GM18867 (cell line): ENCODE measurements around the gene SNAPC4.

Source experiments
- ATAC-seq: cut with Tn5 transposase; IDR thresholded peaks from one replicate; pipeline ENCODE4 v1.9.1; 2021; ENCODE audit warnings: mild to moderate bottlenecking, moderate library complexity; ENCODE audit not compliant: unreplicated experiment

Gene SNAPC4

DNA sequence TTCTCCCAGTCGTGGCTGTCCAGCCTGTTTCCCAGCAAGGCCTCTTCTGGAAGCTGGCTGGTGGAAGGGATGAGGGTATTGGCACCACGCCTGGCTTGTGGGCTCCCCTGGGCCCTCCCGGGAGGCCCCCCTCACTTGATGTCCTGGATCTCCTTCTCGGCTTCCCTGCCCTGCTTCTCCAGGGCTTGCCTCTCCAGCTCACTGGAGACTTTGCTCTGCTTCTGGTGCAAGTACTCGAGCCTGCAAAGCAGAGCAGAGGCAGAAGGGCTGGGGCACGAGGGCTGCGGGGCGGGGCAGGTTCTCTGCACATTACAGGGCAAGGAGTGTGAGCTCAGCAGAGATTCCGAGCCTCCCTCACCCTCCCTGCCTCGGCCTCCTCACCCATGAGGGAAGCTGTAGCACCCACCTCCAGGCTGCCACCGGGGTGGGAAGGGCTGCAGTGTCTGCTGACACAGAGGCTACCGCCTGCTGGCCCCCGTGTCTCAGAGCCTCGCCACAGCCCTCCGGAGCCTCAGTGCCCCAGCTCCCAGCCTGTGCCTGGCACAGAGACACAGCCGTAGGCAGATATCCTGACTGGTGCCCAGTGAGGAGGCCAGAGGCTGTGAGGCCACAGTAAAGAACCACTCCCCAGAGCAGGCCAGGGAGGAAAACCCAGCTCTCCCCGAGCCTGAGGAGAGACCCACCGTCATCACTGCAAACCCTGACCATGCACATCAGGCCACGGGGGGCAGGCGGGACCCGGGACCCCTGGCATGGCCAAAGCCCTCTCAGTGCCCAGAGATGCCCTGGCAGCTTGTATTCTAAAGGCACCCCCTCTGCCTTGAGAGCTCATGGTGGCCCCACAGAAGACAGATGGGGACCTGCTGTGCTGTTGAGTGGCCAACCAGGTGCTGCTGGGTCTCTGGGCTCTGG lies 7.2 kb downstream of the SNAPC4 start:
- ATAC-seq, result no peak

DNA sequence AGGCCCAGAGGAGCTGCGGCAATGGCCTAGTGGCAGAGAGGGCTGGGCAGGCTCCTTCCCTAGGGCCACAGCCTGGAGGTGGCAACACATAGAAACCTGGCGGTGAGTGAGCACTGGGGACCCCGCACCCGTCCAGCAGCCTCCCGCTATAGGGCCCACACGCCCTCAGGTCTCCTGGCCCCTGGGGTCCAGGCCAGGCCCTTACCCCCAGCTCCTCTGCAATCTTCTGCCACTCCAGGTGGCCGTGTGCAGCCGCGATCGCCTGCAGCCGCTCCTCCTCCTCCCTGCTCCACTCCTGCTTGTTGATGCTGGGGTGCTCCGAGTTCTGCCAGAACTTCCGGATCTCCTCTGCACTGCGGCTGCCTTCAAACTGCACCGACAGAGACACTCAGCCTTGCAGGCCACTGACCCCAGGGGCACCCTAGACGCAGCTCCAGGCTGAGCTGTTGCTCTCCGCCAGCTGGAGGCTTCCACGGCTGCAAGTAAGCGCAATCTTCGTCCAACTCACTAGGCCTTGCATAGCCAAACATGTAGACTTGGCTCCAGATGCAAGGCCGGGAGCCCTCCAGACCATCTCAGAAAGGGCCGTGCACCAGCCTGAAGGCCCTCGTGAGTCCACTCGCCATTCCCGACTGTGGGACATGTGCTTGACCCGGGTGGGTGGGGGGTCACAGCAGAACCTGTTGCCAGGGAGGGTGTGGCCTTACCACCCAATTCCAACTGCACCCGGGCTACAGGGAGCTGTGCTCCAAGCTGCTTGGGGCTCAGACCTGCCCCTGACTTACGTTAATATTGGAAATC lies 8.0 kb downstream of the SNAPC4 start:
- ATAC-seq, result no peak

DNA sequence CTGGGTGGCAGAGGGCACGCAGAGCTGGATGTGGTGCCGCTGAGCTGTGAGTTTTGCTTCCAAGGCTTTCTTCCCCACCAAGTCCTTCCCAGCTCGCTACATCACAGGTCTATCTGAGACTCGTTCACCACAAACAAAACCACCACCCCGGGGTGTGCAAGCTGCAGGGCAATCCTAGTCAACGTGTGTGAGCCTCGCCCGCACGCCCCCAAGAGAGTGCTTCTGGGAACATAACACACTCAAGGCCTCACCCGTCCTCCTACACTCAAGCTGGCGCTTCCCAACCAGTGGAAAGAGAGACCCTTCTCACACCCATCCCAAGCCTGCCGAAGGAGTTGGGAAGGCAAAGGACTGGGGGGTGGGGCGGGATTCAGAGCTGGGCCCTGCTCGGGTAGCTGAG lies 10.6 kb downstream of the SNAPC4 start:
- ATAC-seq, result no peak

DNA sequence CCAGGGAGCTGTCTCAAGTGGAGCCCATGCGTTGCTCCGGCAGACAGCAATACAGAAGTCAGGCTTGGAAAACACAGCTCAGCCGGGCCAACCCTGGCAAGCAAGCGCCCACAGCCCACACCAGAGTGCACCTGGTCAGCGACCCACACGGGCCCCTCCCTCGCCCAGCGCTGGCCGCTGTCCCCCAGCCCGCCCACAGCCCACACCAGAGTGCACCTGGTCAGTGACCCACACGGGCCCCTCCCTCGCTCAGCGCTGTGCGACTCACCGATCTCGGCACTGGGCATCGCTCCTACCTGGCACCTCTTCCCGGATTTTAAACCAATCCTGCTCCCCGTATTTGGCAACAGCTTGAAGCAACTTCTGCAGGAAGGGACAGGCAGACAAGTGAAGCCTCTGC lies 12.8 kb downstream of the SNAPC4 start:
- ATAC-seq, result no peak

DNA sequence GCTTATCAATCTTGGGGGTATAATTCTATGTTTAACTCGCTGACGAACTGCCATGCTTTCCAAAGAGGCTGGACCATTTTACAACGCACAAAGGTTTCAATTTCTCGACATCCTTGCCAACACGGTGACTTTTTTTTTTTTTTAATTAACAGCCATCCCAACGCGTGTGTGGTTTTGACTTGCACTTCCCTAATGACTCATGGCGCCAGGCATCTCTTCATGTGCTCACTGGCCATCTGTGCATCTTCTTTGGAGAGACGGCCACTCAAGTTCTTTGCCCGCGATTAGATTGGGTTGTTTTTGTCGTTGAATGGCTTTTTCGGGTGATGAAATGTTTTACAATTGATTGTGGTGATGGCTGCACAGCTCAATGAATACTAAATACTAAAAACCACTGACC lies 14.0 kb downstream of the SNAPC4 start:
- ATAC-seq, result no peak

DNA sequence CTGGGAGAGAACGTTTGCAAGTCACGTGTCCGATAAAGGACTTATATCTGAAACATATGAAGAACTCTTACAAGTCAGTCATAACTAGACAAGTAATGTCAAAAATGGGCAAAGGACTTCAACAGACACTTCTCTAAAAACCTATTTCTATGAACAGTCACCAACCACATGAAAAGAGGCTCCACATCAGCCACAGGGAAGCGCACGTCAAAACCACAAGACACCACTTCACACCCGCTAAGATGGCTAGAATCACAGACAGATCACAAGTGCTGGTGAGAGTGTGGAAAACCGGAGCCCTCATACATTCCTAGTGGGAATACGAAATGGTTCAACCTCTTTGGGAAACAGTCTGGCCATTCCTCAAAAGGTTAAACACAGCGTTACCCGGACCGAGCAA lies 15.0 kb downstream of the SNAPC4 start:
- no peak for ATAC-seq

DNA sequence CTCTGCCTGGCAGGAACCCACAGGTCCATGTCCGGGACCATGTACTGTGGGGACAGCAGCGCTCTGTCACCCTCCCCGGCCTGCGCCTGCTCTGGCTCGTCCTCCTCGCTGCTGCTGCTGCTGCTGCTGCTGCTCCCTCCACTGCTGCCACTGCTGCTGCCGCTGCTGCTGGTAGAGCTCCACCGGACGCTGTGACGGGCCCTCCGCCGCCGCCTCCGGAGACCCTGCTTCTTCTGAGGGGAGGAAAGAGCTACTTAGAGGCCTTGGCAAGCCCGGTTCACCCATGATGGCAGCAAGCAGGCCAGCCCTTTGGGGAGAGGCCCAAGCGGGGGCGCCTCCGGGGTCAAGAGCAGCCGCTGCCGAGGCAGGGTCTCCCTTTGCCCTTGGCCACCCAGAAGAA lies 16.5 kb downstream of the SNAPC4 start:
- no peak for ATAC-seq

DNA sequence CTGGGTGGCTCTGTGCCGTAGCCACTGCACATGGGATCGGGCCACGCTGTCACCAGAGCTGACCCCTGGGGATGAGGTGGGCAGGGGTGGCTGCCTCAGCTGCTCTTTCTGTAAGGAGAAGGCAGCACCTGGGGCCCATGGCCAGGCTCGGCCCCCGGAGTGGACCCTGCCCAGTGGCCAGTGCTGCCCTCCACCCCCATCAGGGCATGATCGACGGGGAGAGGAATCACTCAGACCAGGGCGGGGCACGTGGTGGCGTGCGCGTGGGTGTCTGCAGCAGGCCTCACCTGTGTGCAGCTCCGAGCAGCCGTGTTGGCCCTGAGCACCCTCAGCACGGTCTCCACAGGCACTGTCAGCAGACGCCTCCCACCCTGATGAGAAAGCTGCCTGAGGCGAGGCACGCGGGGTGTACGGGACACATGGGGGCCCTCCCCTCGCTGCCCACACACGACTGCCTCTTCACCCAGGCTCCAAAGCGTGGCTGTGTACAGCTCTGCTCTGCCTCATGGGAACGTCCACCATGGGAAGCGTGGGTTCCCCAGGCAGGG lies 17.9 kb downstream of the SNAPC4 start:
- no peak for ATAC-seq

DNA sequence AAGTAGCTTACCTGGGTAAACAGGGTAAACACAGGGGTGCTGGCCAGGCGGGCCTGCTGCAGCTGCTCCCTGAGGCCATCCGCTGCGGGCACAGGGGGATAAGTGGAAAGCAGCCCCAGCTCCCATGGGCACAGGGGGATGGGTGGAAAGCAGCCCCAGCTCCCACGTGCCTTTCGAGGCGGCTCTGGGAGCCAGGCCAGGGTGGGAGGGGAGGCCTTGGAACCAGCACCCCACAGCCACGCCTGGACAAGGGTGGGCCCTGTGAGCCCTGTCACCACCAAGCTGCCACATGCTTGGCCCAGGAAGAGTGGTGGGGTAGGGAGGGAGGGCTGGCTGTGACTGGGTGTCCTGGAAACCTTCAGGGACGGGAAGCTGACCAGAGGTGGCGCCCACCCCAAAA lies 18.7 kb downstream of the SNAPC4 start:
- no peak for ATAC-seq

DNA sequence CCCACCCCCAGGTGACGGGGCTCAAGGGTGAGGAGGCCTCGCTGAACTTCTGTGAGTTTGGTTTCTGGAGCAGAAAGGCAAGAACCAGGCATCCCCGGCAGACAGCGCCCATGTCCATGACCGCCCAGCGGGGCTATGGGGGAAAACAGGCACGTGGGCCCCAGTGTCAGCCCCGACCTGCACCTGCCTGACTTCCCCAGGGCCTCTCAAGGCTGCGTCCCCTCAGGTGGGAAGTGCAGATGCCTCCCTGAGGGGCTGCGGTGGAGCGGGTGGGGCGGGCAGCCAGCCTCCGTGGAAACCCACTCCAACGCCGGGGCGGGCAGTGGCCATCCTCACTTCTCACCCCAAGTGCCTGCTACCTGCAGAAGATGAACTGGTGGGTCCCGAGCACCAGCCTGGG lies 19.6 kb downstream of the SNAPC4 start:
- no peak for ATAC-seq

DNA sequence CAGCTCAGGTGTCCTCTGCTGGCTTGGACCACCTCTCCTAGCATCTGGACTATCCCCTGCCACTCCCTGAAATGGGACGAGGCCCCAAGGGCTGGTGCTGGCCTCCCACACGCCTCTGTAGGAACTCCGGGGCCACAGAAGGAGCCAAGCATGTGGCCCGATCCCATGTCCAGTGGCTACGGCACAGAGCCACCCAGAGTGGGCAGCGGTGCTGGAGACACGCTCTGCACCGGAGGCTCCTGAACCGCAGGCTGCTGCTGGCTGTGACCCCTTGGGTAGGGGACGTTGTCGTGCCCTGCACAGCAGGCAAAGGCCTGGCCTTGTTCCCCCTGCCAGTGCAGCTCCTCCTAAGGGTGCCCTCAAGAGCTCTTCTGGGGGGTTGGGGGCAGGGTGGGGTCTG lies 20.1 kb downstream of the SNAPC4 start:
- no peak for ATAC-seq

DNA sequence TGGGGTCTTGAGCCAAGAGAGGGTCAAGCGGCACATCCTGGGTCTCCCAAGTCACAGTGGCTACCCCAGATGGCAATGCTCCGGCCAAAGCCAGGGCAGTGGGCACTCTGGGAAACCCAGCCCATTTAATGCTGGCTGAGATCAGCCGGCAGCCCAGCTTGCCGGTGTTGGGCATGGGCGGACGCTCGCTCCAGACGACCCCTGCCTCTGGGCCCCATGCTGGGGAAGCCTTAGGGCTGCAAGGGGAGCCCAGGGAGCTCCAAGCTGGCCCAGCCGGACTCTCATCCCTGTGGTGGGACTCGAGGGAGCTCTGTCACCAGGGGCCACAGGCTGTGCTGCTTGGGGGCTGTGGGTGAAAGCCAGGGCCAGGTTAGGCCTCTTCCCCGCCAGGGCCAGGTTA lies 20.6 kb downstream of the SNAPC4 start:
- no peak for ATAC-seq

DNA sequence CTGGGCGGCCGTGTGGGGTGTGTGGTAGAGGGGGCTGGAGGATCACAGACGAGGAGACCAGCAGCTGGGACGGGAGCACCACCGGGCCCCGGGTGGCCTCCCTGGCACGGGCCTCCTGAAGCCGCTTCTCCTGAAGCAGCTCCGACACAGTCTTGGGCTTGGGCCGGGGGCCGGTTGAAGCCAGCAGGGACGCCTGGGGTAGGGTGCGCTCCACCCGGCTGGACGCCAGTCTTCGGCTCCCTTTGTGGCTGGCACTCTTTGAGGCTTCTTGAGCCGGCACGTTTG lies 21.0 kb downstream of the SNAPC4 start:
- ATAC-seq, result no peak

DNA sequence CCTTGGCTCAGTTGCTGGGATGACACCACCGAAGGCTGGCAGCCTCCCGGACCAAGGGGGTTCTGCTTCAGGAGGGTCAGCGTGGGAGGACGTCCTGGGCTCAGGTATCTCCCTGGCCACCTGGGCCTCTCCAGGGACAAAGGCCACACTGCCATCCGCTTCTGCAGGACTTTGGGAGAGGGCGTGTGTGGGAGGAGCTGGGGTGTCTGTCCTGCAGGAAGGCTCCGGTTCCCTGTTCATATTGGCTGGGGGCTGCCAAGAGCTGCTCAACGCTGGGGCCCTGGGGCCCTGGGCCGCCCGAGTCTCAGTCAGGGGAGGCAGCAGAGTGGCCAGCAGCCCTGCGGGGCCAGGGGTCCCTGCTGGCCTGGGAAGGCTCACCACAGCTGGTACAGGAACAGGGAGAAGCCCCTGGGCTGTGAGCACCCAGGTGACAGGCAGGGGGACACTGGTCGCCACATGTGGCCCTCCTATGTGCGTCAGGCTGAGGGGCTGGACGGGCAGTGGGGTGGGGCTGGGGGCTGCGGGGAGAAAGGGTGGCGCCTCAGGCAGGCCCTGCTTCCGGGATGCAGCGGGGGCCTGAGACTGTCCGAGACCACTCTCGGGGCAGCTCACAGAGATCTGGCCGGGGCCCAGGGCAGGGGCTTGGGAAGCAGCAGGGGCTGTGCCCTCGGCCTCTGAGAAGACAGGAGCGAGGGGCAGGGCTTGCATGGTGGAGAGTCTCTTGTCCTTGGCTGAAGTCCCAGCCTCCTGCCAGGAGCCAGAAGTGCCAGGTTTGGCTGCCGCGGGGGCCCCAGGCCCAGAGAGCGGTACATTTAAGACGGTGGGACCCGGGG lies 21.6 kb downstream of the SNAPC4 start:
- ATAC-seq, result no peak

DNA sequence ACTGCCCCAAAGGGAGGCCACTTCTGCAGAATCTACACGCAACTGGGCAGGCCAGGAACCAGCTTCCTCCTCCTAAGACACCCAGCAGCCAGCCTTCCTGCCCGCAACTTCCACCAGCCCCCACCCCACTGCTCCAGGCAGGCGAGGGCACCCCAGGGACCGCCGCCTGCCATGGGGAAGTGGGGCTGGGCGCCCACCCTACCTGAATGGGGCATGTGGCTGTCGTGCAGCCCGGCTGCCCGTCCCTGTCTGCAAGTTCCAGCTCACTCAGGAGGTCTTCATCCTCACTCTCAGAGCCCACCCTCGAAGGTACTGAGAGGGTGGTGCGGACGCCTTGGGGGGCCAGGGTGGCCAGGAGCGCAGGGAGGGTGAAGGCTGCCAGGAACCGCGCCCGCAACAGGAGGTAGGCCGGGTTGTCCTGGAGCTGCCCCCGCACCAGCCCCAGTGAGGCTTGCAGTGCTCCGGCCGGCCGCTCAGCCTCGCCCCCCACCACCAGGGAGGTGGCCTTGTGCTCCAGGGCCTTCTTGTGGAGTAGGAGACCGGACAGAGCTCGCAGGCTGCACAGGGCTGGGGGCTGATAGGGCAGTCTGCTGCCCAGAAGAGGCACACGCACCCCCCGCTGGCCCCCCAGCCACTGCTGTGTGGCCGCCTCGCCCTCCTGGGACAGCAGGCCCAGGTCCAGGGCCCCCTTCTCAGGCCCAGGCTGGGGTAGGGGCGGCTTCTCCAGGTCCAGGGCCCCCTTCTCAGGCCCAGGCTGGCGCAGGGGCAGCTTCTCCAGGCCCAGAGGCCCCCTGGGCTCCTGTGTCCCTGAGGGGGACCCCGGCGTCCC lies 22.4 kb downstream of the SNAPC4 start:
- ATAC-seq, result no peak

DNA sequence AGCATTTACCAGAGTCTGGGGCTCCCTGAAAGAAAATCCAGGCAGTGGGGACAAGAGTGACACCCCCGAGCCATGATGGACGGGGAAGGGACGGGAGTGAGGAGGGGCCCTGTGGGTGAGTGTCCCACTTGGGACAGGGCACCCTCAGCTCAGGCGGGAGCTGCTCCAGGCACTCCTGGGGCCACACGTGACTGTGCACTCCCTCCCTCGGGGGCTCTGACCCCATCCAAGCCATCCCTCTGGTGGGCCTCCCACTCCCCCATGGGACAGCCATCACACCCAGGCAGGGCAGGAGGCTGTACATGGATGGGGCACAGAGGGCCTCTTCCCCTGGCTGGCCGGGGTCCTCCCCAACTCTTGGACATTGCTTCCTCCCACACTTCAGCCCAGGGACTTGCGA lies 23.5 kb downstream of the SNAPC4 start:
- ATAC-seq, result no peak

DNA sequence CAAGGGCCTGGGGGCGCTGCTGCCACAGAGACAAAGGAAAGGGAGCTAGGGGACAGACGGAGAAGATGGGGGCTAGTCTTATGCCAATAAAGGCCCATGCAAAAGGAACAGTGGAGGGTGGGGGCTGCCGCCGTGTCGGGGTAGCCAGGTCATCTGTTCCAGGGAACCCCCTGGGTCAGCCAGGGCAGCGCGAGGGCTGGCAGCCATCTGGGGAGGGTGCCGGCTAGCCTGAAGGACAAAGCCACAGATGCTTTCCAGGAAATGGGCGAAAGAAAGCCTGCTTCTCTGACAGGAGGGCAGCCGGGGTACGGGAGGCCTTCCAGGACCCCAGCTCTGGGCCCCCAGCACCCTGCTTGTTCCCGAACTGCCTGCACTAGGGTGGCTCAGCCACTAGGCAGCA lies 24.9 kb downstream of the SNAPC4 start:
- ATAC-seq, result no peak

DNA sequence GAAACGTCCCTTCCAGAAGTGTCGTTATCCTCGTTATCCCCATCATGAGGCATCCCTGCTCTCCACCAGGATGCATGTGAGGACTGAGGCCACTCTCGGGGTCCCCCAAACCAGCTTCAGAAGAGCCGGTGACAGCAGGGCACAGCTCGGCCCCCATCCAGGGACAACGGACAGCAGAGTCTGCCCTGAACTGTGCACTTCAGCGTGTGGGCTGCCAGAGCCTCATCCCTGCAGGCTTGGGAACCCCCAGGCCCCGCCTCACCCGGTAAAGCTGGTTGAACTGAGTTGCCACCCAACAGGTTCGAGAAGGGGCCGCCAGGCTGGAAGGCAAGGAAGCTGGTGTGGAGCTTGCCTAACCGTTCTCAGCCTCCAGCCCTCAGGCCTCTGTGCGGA lies 25.8 kb downstream of the SNAPC4 start:
- no peak for ATAC-seq

DNA sequence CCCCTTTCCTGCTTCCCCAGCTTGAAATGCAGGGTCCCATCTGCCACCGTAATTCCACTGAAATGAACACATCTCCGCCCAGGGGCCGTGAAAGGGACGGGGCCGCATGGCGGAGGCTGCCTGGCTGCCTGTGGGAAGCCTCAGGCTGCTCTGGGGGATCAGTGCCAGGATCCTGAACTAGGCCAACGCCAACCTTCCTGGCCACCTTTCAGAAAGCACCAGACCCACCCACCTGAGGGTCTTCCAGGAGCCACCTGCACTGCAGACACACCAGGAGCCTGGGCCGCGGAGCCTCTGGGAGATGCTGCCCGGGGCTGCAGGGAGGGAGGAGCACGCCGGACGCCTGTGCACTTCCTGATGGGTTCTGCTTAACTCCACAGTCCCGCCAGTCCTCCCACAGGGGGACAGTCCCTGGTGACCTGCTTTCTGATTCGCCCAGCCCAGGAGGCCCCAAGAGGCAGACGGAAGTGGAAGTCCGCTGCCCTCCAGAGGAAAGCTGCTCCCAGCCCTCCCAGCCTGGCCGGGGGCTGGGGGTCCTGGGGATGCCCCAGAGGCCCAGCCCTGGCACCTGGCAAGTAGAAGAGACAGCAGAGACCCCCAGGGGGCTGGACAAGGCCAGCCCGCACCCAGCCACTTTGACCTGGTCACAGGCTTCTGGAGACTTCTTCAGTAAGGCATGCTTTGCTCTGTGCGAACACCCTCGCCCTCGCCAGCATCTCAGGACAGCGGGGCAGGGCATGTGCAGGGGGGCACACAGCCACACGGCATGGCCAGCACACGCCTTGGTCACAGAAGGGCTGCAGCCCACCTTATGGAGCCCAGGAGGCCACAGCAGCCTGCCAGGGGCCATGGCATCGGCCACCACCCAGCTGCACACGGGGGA lies 26.4 kb downstream of the SNAPC4 start, which contains the start of gene CARD9:
Gene CARD9 (minus strand): TSS at position 370 of the 883 bp plus-strand sequence. CDS start 1,591 bp downstream, outside the sequence.
- ATAC-seq, result no peak
